ENCODE data around the gene GBF1. TPM values are rescaled to one million over a fixed set of nuclear protein-coding genes. Genes with fewer than 3 reads are reported as not detected.
"Not testable (repeated sequence)": the region's sequence is repeated elsewhere in the genome, so short reads cannot be mapped to it uniquely, and the experiment has no call there.

GBF1 gene
- total RNA-seq, 1 donor from 2014 or later, result 46.4 TPM

DNA sequence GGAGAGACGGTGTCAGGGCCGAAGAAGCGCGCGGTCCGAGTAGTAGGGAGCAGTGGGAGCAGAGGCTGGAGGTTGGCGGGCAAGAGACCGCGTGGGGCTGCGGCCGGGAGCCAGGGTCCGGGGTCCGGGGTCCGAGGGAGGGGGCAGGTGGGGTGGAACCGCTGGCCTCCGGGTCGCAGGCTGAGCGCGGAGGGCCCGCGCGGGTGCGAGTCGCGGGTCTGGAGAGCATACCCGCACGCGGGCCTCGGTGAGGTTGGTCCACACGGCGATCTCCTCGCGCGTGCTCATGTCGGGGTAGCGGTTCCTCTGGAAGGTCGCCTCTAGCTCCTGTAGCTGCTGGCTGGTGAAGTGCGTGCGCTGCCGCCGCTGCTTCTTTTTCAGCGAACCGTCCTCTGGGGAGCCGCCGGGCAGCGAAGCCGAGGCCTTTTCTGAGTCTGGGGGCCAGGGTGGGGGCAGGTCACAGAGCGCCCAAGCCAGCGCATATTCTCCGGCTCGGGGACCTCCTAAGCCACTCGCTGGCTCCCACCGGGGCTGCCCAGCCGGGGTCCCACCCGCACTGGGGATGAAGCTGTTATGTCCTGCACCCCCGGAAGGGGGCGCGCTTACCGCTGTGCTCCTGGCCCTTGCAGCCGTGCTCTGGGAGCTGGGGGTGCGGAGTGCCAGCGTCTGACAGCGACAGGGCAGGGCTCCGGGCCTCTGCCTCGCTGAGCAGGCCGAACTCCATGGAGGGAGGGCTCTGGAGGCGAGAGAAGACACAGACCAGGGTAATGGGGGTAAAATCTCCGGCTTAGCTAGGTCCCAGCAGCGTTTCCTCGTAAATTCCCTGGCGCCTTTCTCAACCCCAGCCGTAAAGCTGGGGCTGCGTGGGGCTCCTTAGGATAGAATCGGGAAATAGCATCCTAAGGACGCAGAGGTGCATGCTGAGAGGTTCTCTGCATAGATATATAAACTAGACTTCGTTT, 13.7 kb upstream of the GBF1 start:
- intact Hi-C loops (cut with DNase I), result no loop called here
- DNase-seq (ENCODE audit: low spot score), result no peak

- no peak for DNase-seq (ENCODE audit: low spot score)
- intact Hi-C loops (cut with DNase I), result no loop called here
Observed at GRCh38 chr10:102233997-102234396, 11.3 kb upstream of the GBF1 start.

GRCh38 chr10:102234888-102235597, 10.3 kb upstream of the GBF1 start:
- intact Hi-C loops (cut with DNase I), result no loop called here

DNA sequence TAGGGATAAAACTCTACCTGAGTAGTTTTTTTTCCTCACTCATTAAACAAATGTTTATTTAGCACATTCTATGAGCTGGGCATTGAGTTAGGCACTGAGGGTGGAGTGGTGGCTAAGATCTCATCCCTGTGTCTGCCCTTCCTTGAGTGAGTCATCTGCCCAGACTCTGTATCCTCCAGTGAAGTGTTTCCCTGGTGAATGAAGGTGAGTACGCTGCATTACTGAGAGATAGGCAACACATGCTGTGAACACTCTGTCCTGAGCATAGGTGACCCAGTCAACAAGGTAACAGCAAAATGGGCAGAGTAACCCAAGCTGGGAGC, 9.8 kb upstream of the GBF1 start:
- intact Hi-C loops (cut with DNase I), result no loop called here
- no peak for DNase-seq (ENCODE audit: low spot score)

More at GRCh38 chr10:102234888-102235597, 10.3 kb upstream of the GBF1 start:
- no peak for DNase-seq (ENCODE audit: low spot score)

- intact Hi-C loops (cut with DNase I), result no loop called here
- DNase-seq (ENCODE audit: low spot score), result no peak
Observed at GRCh38 chr10:102236006-102236405, 9.3 kb upstream of the GBF1 start.

DNA sequence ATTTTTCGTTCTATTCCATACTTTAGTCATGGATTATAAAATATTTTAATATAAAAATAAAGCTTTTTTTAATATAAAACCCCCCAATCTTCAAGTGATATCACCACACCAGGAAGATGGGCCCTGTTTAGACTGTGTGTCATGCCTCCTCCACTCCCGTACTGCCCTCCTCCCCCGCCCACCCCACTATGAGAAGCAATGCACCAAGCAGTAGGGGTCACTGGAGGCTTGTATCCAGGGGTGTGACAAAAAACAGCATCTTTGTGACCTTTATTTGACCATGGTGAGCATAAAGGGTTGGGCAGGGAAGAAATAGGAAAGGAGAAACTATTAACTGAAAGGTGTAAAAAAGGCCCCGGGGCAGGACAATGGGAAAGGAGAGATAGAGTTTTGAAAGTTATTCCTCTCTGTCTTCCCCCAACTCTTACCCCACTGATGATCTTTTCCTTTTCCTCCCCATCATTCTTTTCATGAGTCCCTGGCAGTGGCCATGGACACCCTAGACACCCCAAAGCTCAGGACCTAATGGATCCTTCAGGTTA, 7.5 kb upstream of the GBF1 start:
- intact Hi-C loops (cut with DNase I), result no loop called here
- no peak for DNase-seq (ENCODE audit: low spot score)

DNA sequence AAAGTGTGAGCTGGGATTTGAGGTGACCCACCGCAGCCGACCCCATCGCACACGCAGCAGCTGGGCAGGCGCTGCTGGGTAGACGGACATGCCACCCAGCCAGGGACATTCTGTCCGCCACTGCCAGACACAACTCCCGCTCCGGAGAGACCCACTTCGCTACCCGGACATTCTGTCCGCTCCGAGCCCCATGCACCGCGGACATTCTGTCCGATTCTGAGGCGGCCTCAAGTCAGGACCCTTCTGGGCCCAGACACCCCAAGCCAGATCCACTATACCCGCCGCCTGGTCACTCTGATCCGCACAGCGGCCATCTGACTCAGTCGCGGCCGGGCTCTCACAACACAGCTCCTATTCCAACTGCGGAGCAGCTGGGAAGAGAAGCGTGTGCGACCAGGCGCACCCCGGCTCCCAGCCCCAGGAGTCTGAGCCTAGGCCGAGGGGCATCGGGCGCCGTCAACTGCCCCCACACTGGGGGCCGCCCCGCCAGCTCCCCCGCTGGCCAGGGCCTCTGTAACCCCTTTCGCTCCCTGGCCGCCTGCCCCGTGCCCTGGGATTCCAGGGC, 4.8 kb upstream of the GBF1 start:
- intact Hi-C loops (cut with DNase I), result no loop called here

DNA sequence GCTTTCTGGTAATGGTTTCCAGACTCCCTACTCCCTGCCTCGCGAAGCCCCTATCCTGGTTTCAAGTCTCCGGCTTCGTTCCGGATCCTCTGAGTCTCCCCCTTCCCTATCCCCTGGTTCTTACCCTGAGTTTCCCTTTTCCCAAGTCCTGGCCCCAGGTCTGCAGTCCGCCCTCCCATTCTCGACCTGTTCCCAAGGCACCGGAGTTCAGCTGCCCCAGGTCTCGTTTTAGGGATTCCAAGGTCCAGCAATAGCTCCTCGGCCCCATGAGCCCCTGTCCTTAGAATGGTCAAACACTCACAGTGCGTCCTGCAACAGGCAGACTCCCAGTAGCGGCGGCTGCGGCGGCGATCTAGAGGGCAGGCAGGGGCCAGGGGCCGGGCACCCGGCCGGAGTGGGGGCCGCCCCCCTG, 4.3 kb upstream of the GBF1 start:
- intact Hi-C loops (cut with DNase I), result no loop called here
- DNase-seq (ENCODE audit: low spot score), result peak; percentile 76

More for the DNA sequence above, 4.8 kb upstream of the GBF1 start:
- DNase-seq (ENCODE audit: low spot score), result no peak

GRCh38 chr10:102241444-102242117, 3.8 kb upstream of the GBF1 start, which contains the start of gene PITX3:
Gene PITX3 (minus strand): TSS chr10:102241512. CDS start chr10:102232080, 9,432 bp downstream.
- DNase-seq (ENCODE audit: low spot score), result peak; percentile 94
- intact Hi-C loops (cut with DNase I), result no loop called here

- intact Hi-C loops (cut with DNase I), result no loop called here
- no peak for DNase-seq (ENCODE audit: low spot score)
Observed at GRCh38 chr10:102242118-102242485, 3.2 kb upstream of the GBF1 start.

- intact Hi-C loops (cut with DNase I), result no loop called here
- DNase-seq (ENCODE audit: low spot score), result no peak
Observed at GRCh38 chr10:102243309-102243708, 2.0 kb upstream of the GBF1 start.

DNA sequence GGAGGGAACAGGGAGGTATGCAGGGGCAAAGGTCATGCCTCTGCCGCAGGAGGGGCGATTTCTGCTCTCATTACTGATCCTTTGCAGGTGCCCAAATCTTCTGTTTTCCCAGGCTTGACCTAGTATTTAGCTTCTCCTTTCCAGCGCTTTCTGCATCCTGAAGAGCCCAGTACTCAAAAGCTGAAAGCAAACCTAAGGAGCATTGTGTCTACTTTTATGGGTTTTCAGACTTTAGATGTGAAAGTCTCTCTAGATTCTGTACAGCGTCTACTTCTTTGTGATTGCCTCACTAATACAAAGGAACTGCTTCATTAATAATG, 560 bp downstream of the GBF1 start:
- intact Hi-C loops (cut with DNase I), result no loop called here
- no peak for DNase-seq (ENCODE audit: low spot score)

DNA sequence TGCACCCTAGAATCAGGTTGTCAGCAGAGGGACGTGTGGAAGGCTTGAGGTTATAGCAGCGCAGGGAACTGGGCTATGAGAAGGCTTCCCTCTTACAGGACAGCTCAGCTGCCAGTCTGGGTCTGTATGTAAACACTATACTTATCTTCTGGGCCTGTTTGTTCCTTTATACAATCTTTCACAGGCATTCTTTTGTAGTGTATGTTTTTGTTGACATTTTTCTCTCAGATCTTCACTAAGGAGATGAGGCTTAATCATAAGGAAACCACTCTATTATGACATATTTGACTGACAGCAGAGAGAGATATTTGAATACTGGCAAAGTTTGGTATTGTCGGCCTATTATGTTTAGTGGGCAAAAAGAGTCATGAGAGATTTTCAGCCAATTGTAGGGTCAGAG, 929 bp downstream of the GBF1 start:
- intact Hi-C loops (cut with DNase I), result no loop called here
- DNase-seq (ENCODE audit: low spot score), result no peak

DNA sequence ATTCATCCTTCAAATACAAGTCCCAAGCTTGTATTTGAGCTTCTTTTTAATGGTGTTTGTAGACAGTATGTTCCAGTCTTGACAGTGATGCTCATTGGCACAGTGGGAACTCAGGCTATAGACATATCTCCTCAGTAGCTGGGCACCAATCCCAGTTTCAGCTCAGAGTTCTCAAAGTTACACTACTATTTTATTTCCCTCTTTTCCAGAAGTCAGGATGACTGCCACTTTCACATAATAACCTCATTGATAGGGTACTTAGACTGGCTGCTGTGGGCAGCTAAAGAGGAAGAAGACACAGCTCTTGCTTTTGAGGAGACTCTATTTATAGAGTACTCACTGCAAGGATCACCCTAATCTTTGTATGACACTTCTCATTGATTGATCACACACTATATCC, 2.4 kb downstream of the GBF1 start:
- intact Hi-C loops (cut with DNase I), result no loop called here
- DNase-seq (ENCODE audit: low spot score), result no peak

- DNase-seq (ENCODE audit: low spot score); intact Hi-C loops (cut with DNase I): not testable (repeated sequence)
Observed at GRCh38 chr10:102252508-102252907, 7.2 kb downstream of the GBF1 start.

DNA sequence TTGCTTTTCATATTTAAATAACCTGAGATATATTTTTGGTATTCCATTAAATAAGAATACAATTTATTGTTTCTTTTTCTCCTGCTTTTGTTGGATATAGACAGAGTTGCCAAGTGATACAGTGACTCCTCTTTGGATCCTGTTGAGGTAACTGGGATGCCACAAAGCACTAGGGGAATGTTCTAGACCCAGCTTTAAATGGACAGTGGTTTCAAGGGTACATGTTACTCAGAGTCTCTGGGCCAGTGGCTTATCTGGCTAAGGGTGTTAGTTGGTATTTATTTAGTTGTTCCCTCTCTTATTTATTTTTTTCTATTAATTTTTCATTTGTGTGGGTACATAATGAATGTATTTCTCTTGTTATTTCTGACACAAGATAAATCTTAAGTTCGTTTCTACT, 9.1 kb downstream of the GBF1 start:
- no peak for DNase-seq (ENCODE audit: low spot score)
- intact Hi-C loops (cut with DNase I), result no loop called here

GRCh38 chr10:102255404-102255803, 10.1 kb downstream of the GBF1 start:
- intact Hi-C loops (cut with DNase I), result no loop called here

GRCh38 chr10:102261196-102261595, 15.9 kb downstream of the GBF1 start:
- DNase-seq (ENCODE audit: low spot score), result no peak
- intact Hi-C loops (cut with DNase I), result no loop called here

More at GRCh38 chr10:102255404-102255803, 10.1 kb downstream of the GBF1 start:
- DNase-seq (ENCODE audit: low spot score), result no peak

GRCh38 chr10:102261842-102262241, 16.5 kb downstream of the GBF1 start:
- intact Hi-C loops (cut with DNase I), result no loop called here

More at GRCh38 chr10:102261842-102262241, 16.5 kb downstream of the GBF1 start:
- no peak for DNase-seq (ENCODE audit: low spot score)

Measured in cardiac septum (tissue), 1 donor.